ENCODE results near the gene RBP5. TPM values are rescaled to one million over a fixed set of nuclear protein-coding genes. Genes with fewer than 3 reads are reported as not detected.

Gene RBP5
- total RNA-seq, 1 experiment from 2014 or later = 2.7 TPM

- Mint-ChIP-seq H3K27me3 (ENCODE audit: low read depth) (peaks cover 20% of the 10 kb centered on the region), H3K4me3 (no peak overlapping the region), H3K27ac (no peak overlapping the region), H3K9me3 (peaks cover 28 to 48% of the 10 kb centered on the region in 2 experiments), H3K4me1 (no peaks in the 10 kb centered on the region), H3K36me3 (ENCODE audit: insufficient read depth in 1 of 3, low read depth in 3 of 3) (peaks cover 0 to 4% (median 1%) of the 10 kb centered on the region in 3 experiments; a peak in 4 of 7 replicates)
- Histone ChIP-seq H4K91ac (ENCODE audit: insufficient read length, low read depth, low read length) (no peak overlapping the region), H3T11ph (ENCODE audit: low read length) (no peak overlapping the region), H3K9me3 (ENCODE audit: control insufficient read depth, low read depth, low read length) (peaks cover 11% of the 10 kb centered on the region), H3K79me2 (ENCODE audit: insufficient read depth, low read length) (no peaks in the 10 kb centered on the region), H3K4me2 (ENCODE audit: insufficient read depth, insufficient read length, low read length) (no peak overlapping the region), H2BK15ac (ENCODE audit: low read depth, low read length) (no peak overlapping the region), H2BK120ac (ENCODE audit: low read depth, low read length, poor library complexity, severe bottlenecking) (no peak overlapping the region), H2BK5ac (ENCODE audit: insufficient read length, low read length) (no peak overlapping the region), H2AFZ (ENCODE audit: low read length) (no peak overlapping the region), H3K79me1 (ENCODE audit: insufficient read depth, low read depth, low read length, poor library complexity, severe bottlenecking) (no peaks in the 10 kb centered on the region), H3K4me1 (ENCODE audit: insufficient read depth, low read length) (no peaks in the 10 kb centered on the region), H4K20me1 (ENCODE audit: control insufficient read depth, insufficient read depth, insufficient read length) (no peaks in the 10 kb centered on the region), H3K56ac (ENCODE audit: insufficient read length, low read depth, low read length) (no peak overlapping the region), H3K14ac (ENCODE audit: insufficient read depth, low read length) (no peak overlapping the region), H2BK12ac (ENCODE audit: insufficient read length, low read depth, low read length) (no peak overlapping the region), H3K23me2 (ENCODE audit: insufficient read length, low read depth, low read length, poor library complexity, severe bottlenecking) (no peaks in the 10 kb centered on the region), H4K5ac (ENCODE audit: insufficient read length, low read depth, low read length) (no peak overlapping the region), H3K23ac (ENCODE audit: insufficient read length, low read depth, low read length) (no peak overlapping the region), H2AK5ac (ENCODE audit: insufficient read length, low read length) (no peak overlapping the region), H3K27ac (ENCODE audit: insufficient read length, low read depth, low read length) (no peak overlapping the region), H3K9ac (ENCODE audit: extremely low read depth, insufficient read length, low read length) (no peak overlapping the region), H4K8ac (replicated peaks; ENCODE audit: insufficient read length, low read depth, low read length) (no peak overlapping the region), H2BK20ac (ENCODE audit: low read depth, low read length, poor library complexity, severe bottlenecking) (no peak overlapping the region), H3K4ac (ENCODE audit: low read depth, low read length) (no peak overlapping the region), H3K18ac (ENCODE audit: insufficient read length, low read depth, low read length) (no peak overlapping the region), H3K27me3 (ENCODE audit: insufficient read depth, low read length) (no peaks in the 10 kb centered on the region)
- DNase-seq = no peak
- WGBS (ENCODE audit: extremely low coverage, insufficient read length, low lambda C conversion rate) = no CpG with 5 or more reads among the region's 2 CpGs
- TF ChIP-seq, protein P1, sequence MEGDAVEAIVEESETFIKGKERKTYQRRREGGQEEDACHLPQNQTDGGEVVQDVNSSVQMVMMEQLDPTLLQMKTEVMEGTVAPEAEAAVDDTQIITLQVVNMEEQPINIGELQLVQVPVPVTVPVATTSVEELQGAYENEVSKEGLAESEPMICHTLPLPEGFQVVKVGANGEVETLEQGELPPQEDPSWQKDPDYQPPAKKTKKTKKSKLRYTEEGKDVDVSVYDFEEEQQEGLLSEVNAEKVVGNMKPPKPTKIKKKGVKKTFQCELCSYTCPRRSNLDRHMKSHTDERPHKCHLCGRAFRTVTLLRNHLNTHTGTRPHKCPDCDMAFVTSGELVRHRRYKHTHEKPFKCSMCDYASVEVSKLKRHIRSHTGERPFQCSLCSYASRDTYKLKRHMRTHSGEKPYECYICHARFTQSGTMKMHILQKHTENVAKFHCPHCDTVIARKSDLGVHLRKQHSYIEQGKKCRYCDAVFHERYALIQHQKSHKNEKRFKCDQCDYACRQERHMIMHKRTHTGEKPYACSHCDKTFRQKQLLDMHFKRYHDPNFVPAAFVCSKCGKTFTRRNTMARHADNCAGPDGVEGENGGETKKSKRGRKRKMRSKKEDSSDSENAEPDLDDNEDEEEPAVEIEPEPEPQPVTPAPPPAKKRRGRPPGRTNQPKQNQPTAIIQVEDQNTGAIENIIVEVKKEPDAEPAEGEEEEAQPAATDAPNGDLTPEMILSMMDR (conservative IDR thresholded peaks at IDR 0.05) = no peak
Observed at GRCh38 chr12:7178481-7178880, 49.8 kb upstream of the RBP5 start.
